ENCODE data around the gene STK24. TPM values are rescaled to one million over a fixed set of nuclear protein-coding genes. Genes with fewer than 3 reads are reported as not detected.

Gene STK24
- total RNA-seq, 1 donor from 2014 or later: 121 TPM

- Mint-ChIP-seq H3K27ac (no peak overlapping the region), H3K36me3 (peaks cover 37% of the 10 kb centered on the region), H3K4me3 (no peak overlapping the region), H3K4me1 (ENCODE audit: unreplicated experiment) (peaks cover 19% of the 10 kb centered on the region), H3K9me3 (no peaks in the 10 kb centered on the region), H3K27me3 (no peaks in the 10 kb centered on the region)
- no peak for DNase-seq (ENCODE audit: extremely low spot score, unreplicated experiment)
- TF ChIP-seq CTCF (conservative IDR thresholded peaks at IDR 0.05): no peak
These were observed 142.8 kb downstream of the STK24 start for GRCh38 chr13:98434060-98434459.

- peaks cover 41% of the 10 kb centered on the region for H3K36me3 Mint-ChIP-seq
- H3K4me3 Mint-ChIP-seq: no peak overlapping the region
These were observed 143.3 kb downstream of the STK24 start for GRCh38 chr13:98433654-98434053.

DNA sequence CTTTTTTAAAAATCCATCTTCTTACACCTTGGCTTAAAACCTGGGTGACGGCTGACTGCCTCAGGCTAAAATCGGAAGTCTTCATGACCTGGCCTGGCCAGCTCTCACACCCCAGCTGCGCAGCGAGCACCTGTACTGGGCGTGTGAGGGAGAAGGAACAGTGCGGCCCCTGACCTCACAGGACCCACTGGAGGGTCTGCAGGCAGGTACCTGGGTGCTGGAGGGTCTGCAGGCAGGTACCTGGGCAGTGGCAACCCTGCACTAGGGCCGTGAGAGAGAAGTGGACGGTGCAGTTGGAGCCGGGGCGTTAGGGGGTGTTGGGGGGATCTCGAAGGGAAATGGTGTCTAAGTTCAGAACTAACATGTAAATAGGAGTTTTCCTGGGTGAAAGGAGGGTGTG lies 144.3 kb downstream of the STK24 start:
- no peaks in the 10 kb centered on the region for H3K9me3 Mint-ChIP-seq
- no peak overlapping the region for H3K4me3 Mint-ChIP-seq
- no peak for TF ChIP-seq CTCF (conservative IDR thresholded peaks at IDR 0.05)
- H3K36me3 Mint-ChIP-seq: peaks cover 46% of the 10 kb centered on the region
- H3K27ac Mint-ChIP-seq: no peak overlapping the region
- DNase-seq (ENCODE audit: extremely low spot score, unreplicated experiment): no peak
- peaks cover 23% of the 10 kb centered on the region for H3K4me1 Mint-ChIP-seq (ENCODE audit: unreplicated experiment)
- no peaks in the 10 kb centered on the region for H3K27me3 Mint-ChIP-seq

More at GRCh38 chr13:98433654-98434053, 143.3 kb downstream of the STK24 start:
- Mint-ChIP-seq H3K27me3 (no peaks in the 10 kb centered on the region), H3K4me1 (ENCODE audit: unreplicated experiment) (peaks cover 23% of the 10 kb centered on the region), H3K9me3 (no peaks in the 10 kb centered on the region), H3K27ac (no peak overlapping the region)
- TF ChIP-seq CTCF (conservative IDR thresholded peaks at IDR 0.05): no peak
- no peak for DNase-seq (ENCODE audit: extremely low spot score, unreplicated experiment)

DNA sequence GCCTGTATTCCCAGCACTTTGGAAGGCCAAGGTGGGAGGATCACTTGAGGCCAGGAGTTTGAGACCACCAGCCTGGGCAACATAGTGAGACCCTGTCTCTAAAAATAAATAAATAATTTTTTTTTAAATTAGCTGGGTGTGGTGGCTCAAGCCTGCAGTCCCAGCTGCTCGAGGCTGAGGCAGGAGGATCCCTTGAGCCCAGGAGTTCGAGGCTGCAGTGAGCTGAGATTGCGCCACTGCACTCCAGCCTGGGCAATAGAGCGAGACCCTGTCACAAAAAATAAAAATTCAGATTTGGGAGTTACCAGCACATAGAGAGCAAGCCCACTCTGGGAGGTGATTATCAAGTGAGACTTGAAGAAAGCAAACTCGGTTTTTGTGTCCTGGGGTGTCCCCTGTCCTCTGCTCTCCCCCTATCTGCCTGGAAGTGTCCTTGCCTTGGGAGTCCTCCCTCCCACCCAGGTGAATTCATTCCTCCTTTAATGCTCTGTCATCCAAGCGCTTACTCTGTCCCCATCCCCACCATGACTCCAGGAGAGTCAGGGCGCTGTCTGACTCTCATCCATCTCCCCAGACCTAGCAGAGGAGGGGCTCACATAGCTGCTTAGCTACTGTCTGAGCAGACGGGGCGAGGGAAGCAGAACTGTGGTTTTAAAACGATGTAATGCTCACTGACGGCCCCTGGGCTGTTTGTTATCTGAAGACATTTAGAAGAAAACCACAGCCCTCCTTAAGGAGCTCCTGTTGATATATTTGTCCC lies 146.8 kb downstream of the STK24 start:
- Mint-ChIP-seq H3K27ac (peak overlapping the region; percentile 24), H3K4me1 (ENCODE audit: unreplicated experiment) (peaks cover 17% of the 10 kb centered on the region), H3K27me3 (no peaks in the 10 kb centered on the region), H3K9me3 (no peaks in the 10 kb centered on the region), H3K36me3 (peaks cover 50% of the 10 kb centered on the region), H3K4me3 (no peak overlapping the region)
- no peak for DNase-seq (ENCODE audit: extremely low spot score, unreplicated experiment)
- TF ChIP-seq CTCF (conservative IDR thresholded peaks at IDR 0.05): no peak

DNA sequence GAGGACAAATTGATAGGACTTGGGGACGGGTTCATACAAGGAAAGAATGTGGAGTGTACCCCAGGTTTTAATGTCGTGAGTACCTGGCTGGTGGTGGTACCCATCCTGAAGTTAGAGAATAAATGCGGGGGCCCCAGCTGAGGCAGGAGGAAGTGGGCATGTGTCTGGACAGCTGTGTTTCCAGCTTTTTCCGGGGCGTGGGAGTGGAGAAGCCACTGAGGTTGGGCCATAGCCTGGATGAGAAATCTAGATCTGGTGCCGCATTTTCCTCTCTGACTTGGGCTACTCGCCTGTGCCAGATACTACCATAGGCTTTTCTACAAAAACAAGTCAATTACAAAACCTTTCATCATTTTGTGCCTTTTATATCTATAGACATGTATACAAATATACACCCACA lies 147.4 kb downstream of the STK24 start:
- Mint-ChIP-seq H3K9me3 (no peaks in the 10 kb centered on the region), H3K4me1 (ENCODE audit: unreplicated experiment) (peaks cover 17% of the 10 kb centered on the region), H3K27me3 (no peaks in the 10 kb centered on the region), H3K27ac (peak overlapping the region; percentile 77), H3K36me3 (peaks cover 54% of the 10 kb centered on the region), H3K4me3 (no peak overlapping the region)
- DNase-seq (ENCODE audit: extremely low spot score, unreplicated experiment): no peak
- TF ChIP-seq CTCF (conservative IDR thresholded peaks at IDR 0.05): no peak
